Osteocyte (in vitro differentiated cells): ENCODE measurements around the gene PLA2R1. TPM values are rescaled to one million over a fixed set of nuclear protein-coding genes. Genes with fewer than 3 reads are reported as not detected.

Experiments
- DNase-seq: peaks from one replicate; pipeline ENCODE4 v3.0.0; 2021; ENCODE audit warnings: mixed read lengths; ENCODE audit not compliant: unreplicated experiment; ENCODE audit errors: extremely low spot score
- H3K27ac Mint-ChIP-seq: one replicate; pipeline ENCODE4 v1.8.0; 2021; ENCODE audit warnings: mild to moderate bottlenecking, mixed read lengths; ENCODE audit not compliant: unreplicated experiment
- H3K27me3 Mint-ChIP-seq: one replicate; pipeline ENCODE4 v1.8.0; 2021; ENCODE audit warnings: mixed read lengths; ENCODE audit not compliant: unreplicated experiment
- H3K36me3 Mint-ChIP-seq: one replicate; pipeline ENCODE4 v1.8.0; 2021; ENCODE audit warnings: mixed read lengths; ENCODE audit not compliant: unreplicated experiment
- H3K4me1 Mint-ChIP-seq: one replicate; pipeline ENCODE4 v1.8.0; 2021; ENCODE audit warnings: mixed read lengths; ENCODE audit not compliant: unreplicated experiment
- H3K4me3 Mint-ChIP-seq: one replicate; pipeline ENCODE4 v1.8.0; 2021; ENCODE audit warnings: mild to moderate bottlenecking, moderate library complexity, mixed read lengths; ENCODE audit not compliant: unreplicated experiment
- H3K9me3 Mint-ChIP-seq: one replicate; pipeline ENCODE4 v1.8.0; 2021; ENCODE audit warnings: mixed read lengths; ENCODE audit not compliant: unreplicated experiment
- total RNA-seq: library from RNA; stranded (reverse); gene quantifications from 2 replicates; pipeline ENCODE4 v1.2.1, GENCODE V29; 2021
- TF ChIP-seq, protein P1 (sequence below): fragments of 200-600 bp; sonication (generic); IDR thresholded peaks from 2 replicates; pipeline ENCODE4 v1.5.0; 2021; ENCODE audit warnings: antibody characterized with exemption, mild to moderate bottlenecking, moderate library complexity

Gene PLA2R1
- total RNA-seq, 1 donor from 2014 or later, result 78.9 TPM

DNA sequence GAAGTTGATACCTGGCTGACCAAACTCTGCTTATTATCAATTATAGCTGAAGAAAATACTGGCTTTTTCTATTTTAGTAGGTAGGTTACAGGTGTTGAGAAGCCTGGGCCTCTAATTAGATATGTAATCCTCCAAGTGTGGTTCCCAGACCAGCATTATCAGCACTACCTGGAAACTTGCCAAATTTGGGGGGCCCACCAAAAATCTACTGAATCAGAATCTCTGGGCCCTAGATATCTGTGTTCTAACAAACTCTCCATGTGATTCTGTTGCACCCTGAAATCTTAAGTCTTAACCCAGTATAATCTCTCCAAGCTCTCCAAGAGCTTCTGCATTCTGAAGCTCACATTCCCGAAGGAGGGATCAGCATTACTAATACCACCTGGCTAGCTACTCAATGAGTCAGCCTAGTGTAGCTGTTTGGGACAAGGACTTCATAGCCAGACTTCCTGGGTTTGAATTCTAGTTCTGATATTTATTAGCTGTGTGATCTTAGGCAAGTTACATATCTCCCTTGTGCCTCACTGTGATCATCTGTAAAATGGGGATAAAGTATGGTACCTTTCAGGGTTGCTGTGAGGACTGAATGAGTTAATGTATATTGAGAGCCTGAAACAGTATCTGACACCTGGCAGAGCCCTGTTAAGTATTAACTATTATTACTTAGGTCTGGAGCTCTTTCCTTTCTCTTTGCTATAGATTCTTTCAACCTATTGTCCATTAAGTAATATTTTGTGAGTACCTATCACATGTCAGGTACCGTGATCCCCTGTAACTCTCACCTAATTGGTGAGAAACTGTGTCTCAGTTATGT lies 170.3 kb downstream of the PLA2R1 start:
- Mint-ChIP-seq H3K4me3 (no peak overlapping the region), H3K36me3 (no peaks in the 10 kb centered on the region), H3K4me1 (no peaks in the 10 kb centered on the region), H3K27ac (no peak overlapping the region), H3K27me3 (peaks cover 16% of the 10 kb centered on the region), H3K9me3 (no peaks in the 10 kb centered on the region)
- TF ChIP-seq, protein P1, sequence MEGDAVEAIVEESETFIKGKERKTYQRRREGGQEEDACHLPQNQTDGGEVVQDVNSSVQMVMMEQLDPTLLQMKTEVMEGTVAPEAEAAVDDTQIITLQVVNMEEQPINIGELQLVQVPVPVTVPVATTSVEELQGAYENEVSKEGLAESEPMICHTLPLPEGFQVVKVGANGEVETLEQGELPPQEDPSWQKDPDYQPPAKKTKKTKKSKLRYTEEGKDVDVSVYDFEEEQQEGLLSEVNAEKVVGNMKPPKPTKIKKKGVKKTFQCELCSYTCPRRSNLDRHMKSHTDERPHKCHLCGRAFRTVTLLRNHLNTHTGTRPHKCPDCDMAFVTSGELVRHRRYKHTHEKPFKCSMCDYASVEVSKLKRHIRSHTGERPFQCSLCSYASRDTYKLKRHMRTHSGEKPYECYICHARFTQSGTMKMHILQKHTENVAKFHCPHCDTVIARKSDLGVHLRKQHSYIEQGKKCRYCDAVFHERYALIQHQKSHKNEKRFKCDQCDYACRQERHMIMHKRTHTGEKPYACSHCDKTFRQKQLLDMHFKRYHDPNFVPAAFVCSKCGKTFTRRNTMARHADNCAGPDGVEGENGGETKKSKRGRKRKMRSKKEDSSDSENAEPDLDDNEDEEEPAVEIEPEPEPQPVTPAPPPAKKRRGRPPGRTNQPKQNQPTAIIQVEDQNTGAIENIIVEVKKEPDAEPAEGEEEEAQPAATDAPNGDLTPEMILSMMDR, result no peak
- DNase-seq, result no peak

DNA sequence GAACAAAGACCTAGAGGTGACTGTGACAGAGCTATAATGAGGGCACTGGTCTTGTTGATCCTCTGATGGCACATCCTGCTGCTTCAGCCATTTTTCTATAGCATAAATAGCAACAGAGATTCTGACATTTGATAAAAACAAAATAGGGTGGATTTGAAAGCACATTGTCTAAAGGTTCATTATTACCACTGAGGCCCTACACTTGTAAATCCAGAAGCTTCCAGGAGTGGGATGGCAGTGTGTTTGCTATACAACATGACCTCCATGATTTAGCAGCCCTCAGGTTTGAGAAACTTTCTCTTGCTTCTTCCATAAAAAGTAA lies 171.2 kb downstream of the PLA2R1 start:
- Mint-ChIP-seq H3K9me3 (no peaks in the 10 kb centered on the region), H3K36me3 (no peaks in the 10 kb centered on the region), H3K27ac (no peak overlapping the region), H3K4me3 (no peak overlapping the region), H3K27me3 (peaks cover 13% of the 10 kb centered on the region), H3K4me1 (no peaks in the 10 kb centered on the region)
- no peak for DNase-seq
- TF ChIP-seq, protein P1, result no peak

DNA sequence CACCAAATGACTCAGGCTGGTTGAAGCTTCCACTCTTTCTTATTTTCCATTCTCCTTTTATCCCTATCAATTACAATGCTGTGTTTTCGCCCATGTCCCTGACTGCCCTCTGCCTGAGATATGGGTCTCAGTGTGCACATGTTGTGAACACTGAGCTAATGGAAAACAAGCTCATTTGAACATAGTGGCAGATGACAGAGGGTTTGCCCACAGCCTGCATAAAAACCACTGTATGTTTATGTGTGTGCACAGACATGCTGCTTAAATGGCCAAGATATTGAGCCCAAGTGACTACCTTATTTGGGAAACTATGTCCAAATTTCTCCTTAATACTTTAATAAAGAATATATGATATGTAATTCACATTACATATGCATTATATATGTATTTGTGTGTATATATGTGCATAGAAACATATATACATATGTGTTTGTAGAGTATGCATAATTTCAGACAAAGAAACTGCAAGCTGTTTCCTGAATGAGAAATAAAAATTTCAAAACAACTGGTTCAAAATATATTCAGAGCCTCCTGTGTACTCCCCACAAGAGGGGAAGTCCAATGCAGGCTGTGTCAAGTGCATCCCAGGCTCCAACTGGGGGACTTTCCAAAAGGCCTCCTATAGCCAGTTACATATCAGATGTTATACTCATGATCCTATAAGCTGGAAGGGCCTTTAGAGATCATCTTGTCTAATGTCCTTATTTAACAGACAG lies 171.7 kb downstream of the PLA2R1 start:
- no peaks in the 10 kb centered on the region for H3K36me3 Mint-ChIP-seq
- no peaks in the 10 kb centered on the region for H3K9me3 Mint-ChIP-seq
- H3K27ac Mint-ChIP-seq, result no peak overlapping the region

DNA sequence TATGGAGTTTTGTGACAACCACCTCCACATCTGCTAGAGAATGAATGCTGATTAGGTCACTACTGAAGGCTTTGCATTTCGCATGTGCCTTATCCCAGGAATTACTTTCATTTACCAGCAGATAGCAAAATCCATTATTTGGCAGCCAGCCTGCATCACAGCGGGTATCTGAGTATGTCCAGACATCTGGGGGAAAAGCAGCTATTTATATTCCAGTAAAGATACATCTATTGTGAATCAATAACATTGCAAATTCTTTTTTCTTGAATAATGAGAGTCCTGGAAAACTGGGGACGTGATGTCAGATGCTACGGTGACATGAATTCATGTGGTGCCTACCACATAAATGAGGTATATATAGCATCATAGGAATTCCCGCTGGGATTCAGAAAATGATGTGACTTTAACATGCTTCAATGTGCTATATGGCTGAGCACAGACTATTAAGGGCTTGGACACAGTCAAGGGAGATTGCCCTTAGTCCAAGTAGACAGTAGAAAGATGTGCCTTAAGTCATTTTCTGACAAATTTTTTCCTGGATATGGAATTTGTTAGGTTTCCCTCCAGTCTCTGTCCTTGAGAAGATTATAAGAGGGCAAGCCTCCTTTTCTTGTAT lies 180.2 kb downstream of the PLA2R1 start:
- peaks cover 12% of the 10 kb centered on the region for H3K4me1 Mint-ChIP-seq
- H3K9me3 Mint-ChIP-seq, result no peaks in the 10 kb centered on the region
- H3K4me3 Mint-ChIP-seq, result no peak overlapping the region
- H3K27me3 Mint-ChIP-seq, result no peaks in the 10 kb centered on the region
- H3K27ac Mint-ChIP-seq, result no peak overlapping the region
- TF ChIP-seq, protein P1, result no peak
- no peaks in the 10 kb centered on the region for H3K36me3 Mint-ChIP-seq
- DNase-seq, result no peak

More for the DNA sequence above, 171.7 kb downstream of the PLA2R1 start:
- Mint-ChIP-seq H3K4me3 (no peak overlapping the region), H3K4me1 (no peaks in the 10 kb centered on the region), H3K27me3 (peaks cover 10% of the 10 kb centered on the region)
- DNase-seq, result no peak
- TF ChIP-seq, protein P1, result no peak

Other genes starting within 250 kb of the PLA2R1 start
- 0.63 and 0.86 TPM in 2 replicates for gene LY75, start 157.9 kb downstream of the PLA2R1 start, total RNA-seq
- 0.13 TPM in 2 replicates for gene ITGB6, start 137.7 kb upstream of the PLA2R1 start, total RNA-seq